ENCODE results near the gene AGAP1.

AGAP1 gene

GRCh38 chr2:235609321-235609720 lies 115.5 kb downstream of the AGAP1 start:
- ATAC-seq, result no peak
- no peak for DNase-seq

GRCh38 chr2:235609746-235610145 lies 115.9 kb downstream of the AGAP1 start:
- ATAC-seq (no peak), DNase-seq (no peak)

GRCh38 chr2:235610696-235611257 lies 116.9 kb downstream of the AGAP1 start:
- DNase-seq (no peak), ATAC-seq (no peak)

GRCh38 chr2:235611349-235611748 lies 117.5 kb downstream of the AGAP1 start:
- DNase-seq (no peak), ATAC-seq (no peak)

- DNase-seq (no peak), ATAC-seq (no peak)
These were observed 117.9 kb downstream of the AGAP1 start for GRCh38 chr2:235611756-235612155.

GRCh38 chr2:235612181-235612950 lies 118.5 kb downstream of the AGAP1 start:
- DNase-seq, result no peak
- ATAC-seq, result no peak

GRCh38 chr2:235613649-235614048 lies 119.8 kb downstream of the AGAP1 start:
- DNase-seq (no peak), ATAC-seq (no peak)

- no peak for ATAC-seq
- DNase-seq, result no peak
These were observed 120.5 kb downstream of the AGAP1 start for GRCh38 chr2:235614176-235614860.

- no peak for ATAC-seq
- DNase-seq, result no peak
These were observed 121.3 kb downstream of the AGAP1 start for GRCh38 chr2:235614900-235615712.

GRCh38 chr2:235616885-235617284 lies 123.0 kb downstream of the AGAP1 start:
- DNase-seq (no peak), ATAC-seq (no peak)

GRCh38 chr2:235618039-235618438 lies 124.2 kb downstream of the AGAP1 start:
- ATAC-seq (no peak), DNase-seq (no peak)

- no peak for ATAC-seq
- DNase-seq, result no peak
These were observed 125.7 kb downstream of the AGAP1 start for GRCh38 chr2:235619544-235619943.

- DNase-seq (no peak), ATAC-seq (no peak)
These were observed 127.9 kb downstream of the AGAP1 start for GRCh38 chr2:235621736-235622135.

- ATAC-seq, result no peak
- no peak for DNase-seq
These were observed 129.3 kb downstream of the AGAP1 start for GRCh38 chr2:235623111-235623510.

GRCh38 chr2:235623752-235624151 lies 129.9 kb downstream of the AGAP1 start:
- ATAC-seq, result no peak
- DNase-seq, result no peak

GRCh38 chr2:235626658-235627057 lies 132.8 kb downstream of the AGAP1 start:
- ATAC-seq, result no peak
- DNase-seq, result no peak

- no peak for ATAC-seq
- no peak for DNase-seq
These were observed 133.8 kb downstream of the AGAP1 start for GRCh38 chr2:235627682-235628081.

GRCh38 chr2:235630718-235631296 lies 137.0 kb downstream of the AGAP1 start:
- DNase-seq, result no peak
- ATAC-seq, result no peak

- no peak for DNase-seq
These were observed 140.8 kb downstream of the AGAP1 start for GRCh38 chr2:235634435-235635158.

GRCh38 chr2:235636546-235636945 lies 142.7 kb downstream of the AGAP1 start:
- DNase-seq, result no peak
- ATAC-seq, result no peak

More at GRCh38 chr2:235634435-235635158, 140.8 kb downstream of the AGAP1 start:
- ATAC-seq, result no peak

- ATAC-seq (no peak), DNase-seq (no peak)
These were observed 144.1 kb downstream of the AGAP1 start for GRCh38 chr2:235637896-235638295.
